ENCODE measurements around the gene PTPRT. TPM values are rescaled to one million over a fixed set of nuclear protein-coding genes. Genes with fewer than 3 reads are reported as not detected.

PTPRT gene
- total RNA-seq, 1 experiment from 2014 or later = 0.93 TPM

- Histone ChIP-seq H3K9me3 (replicated peaks) (no peaks in the 10 kb centered on the region; the same call in 1 of the 2 replicates), H3K36me3 (no peaks in the 10 kb centered on the region), H3K27me3 (no peaks in the 10 kb centered on the region), H3K4me3 (no peak overlapping the region), H3K27ac (peak overlapping the region; percentile 62), H3K4me1 (peaks cover 37% of the 10 kb centered on the region)
- peak; percentile 86 to 90 for DNase-seq
Observed at GRCh38 chr20:42744756-42745465, 444.8 kb downstream of the PTPRT start.

DNA sequence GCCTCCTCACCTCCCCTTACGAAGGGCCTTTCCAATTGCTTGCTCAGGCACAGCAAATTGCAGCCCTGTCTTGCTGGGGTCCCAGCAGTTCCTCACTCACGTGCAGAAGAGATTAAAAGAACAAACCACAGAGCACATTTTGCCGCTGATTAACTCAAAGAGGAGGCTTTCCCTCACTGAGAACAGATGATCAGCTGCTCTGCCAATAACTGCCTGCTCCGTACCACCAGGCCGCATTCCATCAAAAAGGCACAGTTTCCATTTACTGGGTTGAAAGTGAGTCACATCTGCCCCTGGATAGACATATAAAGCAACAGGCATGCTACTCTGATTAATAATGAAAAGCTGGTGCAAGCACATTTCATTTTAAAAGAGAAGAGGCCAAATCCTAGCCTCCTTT, 446.8 kb downstream of the PTPRT start:
- Histone ChIP-seq H3K4me1 (peaks cover 37% of the 10 kb centered on the region), H3K27ac (peak overlapping the region; percentile 62), H3K9me3 (replicated peaks) (no peaks in the 10 kb centered on the region; the same call in 1 of the 2 replicates), H3K27me3 (no peaks in the 10 kb centered on the region), H3K4me3 (no peak overlapping the region), H3K36me3 (no peaks in the 10 kb centered on the region)
- peak; percentile 81 to 90 for DNase-seq

- Histone ChIP-seq H3K27ac (no peak overlapping the region), H3K27me3 (no peaks in the 10 kb centered on the region), H3K4me1 (peaks cover 37% of the 10 kb centered on the region), H3K36me3 (no peaks in the 10 kb centered on the region), H3K9me3 (replicated peaks) (no peaks in the 10 kb centered on the region; the same call in 1 of the 2 replicates), H3K4me3 (no peak overlapping the region)
- DNase-seq = no peak
Observed at GRCh38 chr20:42741906-42742305, 447.8 kb downstream of the PTPRT start.

GRCh38 chr20:42740226-42740870, 449.4 kb downstream of the PTPRT start:
- Histone ChIP-seq H3K9me3 (replicated peaks) (no peaks in the 10 kb centered on the region; the same call in 1 of the 2 replicates), H3K36me3 (no peaks in the 10 kb centered on the region), H3K4me3 (no peak overlapping the region), H3K27me3 (no peaks in the 10 kb centered on the region), H3K27ac (no peak overlapping the region), H3K4me1 (peaks cover 32% of the 10 kb centered on the region)
- no peak for DNase-seq

DNA sequence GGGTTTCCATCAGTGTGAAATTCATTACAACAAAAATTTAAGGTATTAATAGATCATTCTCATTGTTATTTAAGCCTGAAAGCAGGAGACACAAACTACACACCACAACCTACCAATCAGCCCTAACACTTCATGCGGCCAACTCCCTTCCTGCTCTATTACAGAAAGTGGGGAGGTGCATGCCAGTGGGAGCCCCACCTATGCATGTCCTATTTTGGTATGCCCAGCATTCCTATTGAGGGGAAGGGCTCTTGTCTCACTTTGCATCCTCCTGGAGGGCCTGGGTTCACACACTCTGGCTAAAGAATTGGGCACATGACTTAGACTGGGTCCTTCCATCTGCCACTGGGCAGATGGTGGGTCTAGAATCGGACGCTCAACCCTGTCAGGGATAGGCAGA, 450.0 kb downstream of the PTPRT start:
- Histone ChIP-seq H3K27me3 (no peaks in the 10 kb centered on the region), H3K4me1 (peaks cover 30% of the 10 kb centered on the region), H3K4me3 (no peak overlapping the region), H3K27ac (no peak overlapping the region), H3K36me3 (no peaks in the 10 kb centered on the region), H3K9me3 (replicated peaks) (no peaks in the 10 kb centered on the region; the same call in 1 of the 2 replicates)
- DNase-seq = no peak

DNA sequence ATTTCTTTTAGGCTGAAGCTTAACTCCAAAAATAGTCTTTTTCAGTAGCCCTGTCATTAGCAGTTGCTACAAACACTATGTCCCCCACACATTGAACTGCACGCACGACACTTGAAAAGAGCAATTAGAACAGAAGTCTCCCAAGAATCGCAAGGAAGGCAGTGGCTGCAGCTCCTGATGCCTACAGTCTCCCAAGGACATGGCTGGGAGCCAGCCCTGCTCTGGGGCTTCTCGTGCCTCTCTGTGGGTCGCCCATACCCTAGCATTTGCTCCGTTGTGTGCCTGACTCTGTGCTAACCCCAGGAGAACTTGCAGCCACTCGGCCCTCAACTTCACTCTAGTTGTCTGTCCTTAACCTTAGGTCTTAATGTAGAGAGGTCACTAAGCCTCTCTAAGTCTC, 454.2 kb downstream of the PTPRT start:
- Histone ChIP-seq H3K36me3 (no peaks in the 10 kb centered on the region), H3K9me3 (replicated peaks) (no peaks in the 10 kb centered on the region), H3K4me3 (no peak overlapping the region), H3K27ac (no peak overlapping the region), H3K27me3 (no peaks in the 10 kb centered on the region), H3K4me1 (peaks cover 13% of the 10 kb centered on the region)
- DNase-seq = no peak

GRCh38 chr20:42734660-42735368, 454.9 kb downstream of the PTPRT start:
- H3K27me3 ChIP-seq = no peaks in the 10 kb centered on the region
- H3K4me3 ChIP-seq = no peak overlapping the region
- peak; percentile 51 to 78 for DNase-seq
- H3K9me3 ChIP-seq (replicated peaks) = no peaks in the 10 kb centered on the region
- H3K36me3 ChIP-seq = no peaks in the 10 kb centered on the region
- peaks cover 13% of the 10 kb centered on the region for H3K4me1 ChIP-seq
- H3K27ac ChIP-seq = no peak overlapping the region

- Histone ChIP-seq H3K4me3 (no peak overlapping the region), H3K27me3 (no peaks in the 10 kb centered on the region), H3K36me3 (no peaks in the 10 kb centered on the region), H3K4me1 (peaks cover 11% of the 10 kb centered on the region; the same call in 1 of the 2 replicates), H3K9me3 (replicated peaks) (no peaks in the 10 kb centered on the region), H3K27ac (no peak overlapping the region)
- peak in 1 of 2 experiments; percentile 43 for DNase-seq
Observed at GRCh38 chr20:42721923-42722322, 467.8 kb downstream of the PTPRT start.

DNA sequence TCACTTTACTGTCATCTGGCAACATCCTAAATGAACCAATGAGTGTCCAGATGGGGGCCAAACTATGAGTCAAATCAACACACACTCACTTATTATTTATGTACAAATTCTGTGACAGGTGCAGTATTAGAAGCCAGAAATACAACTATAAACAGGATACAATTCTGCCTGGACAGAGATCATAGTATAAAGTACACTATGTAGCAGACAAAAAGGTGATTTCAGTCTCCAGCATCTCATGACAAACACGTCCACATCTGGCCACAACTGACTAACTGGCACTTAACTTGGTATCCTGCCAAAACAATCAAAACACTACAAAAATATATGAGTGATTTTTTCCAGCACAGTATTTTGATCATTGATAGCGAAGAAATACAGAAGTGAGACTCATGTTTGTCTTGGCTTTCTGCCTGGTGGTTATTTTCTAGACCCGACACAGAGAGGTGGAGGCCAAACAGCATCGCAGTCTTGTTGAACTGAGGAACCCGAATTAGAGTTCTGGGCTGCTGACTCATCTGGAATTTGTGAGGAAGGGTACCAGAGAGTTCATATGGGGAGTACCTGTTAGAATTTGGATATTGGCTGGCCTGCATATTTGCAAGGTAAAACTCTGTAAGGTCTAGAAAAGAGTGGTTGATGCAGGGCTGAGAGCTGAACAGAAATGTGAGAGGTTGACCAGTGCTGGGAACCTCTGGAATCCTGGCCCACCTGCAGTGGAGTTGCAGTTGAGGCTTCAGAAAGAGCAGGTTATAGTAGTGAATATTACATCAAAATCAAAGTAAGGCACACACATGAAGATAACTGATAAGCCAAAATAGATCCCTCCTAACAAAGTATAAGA, 475.2 kb downstream of the PTPRT start:
- H3K4me1 ChIP-seq = no peaks in the 10 kb centered on the region; the same call in 1 of the 2 replicates
- peaks cover 3% of the 10 kb centered on the region; the same call in 1 of the 2 replicates for H3K9me3 ChIP-seq (replicated peaks)
- DNase-seq = peak in 1 of 2 experiments; percentile 34
- H3K4me3 ChIP-seq = no peak overlapping the region
- no peaks in the 10 kb centered on the region; the same call in 1 of the 2 replicates for H3K36me3 ChIP-seq
- no peaks in the 10 kb centered on the region for H3K27me3 ChIP-seq
- H3K27ac ChIP-seq = no peak overlapping the region

GRCh38 chr20:42708266-42708665, 481.4 kb downstream of the PTPRT start:
- H3K4me3 ChIP-seq = no peak overlapping the region
- no peak for DNase-seq
- no peaks in the 10 kb centered on the region for H3K4me1 ChIP-seq
- no peaks in the 10 kb centered on the region; the same call in 1 of the 2 replicates for H3K9me3 ChIP-seq (replicated peaks)
- no peaks in the 10 kb centered on the region for H3K36me3 ChIP-seq
- no peak overlapping the region for H3K27ac ChIP-seq
- no peaks in the 10 kb centered on the region for H3K27me3 ChIP-seq

GRCh38 chr20:42706759-42707158, 482.9 kb downstream of the PTPRT start:
- Histone ChIP-seq H3K9me3 (replicated peaks) (no peaks in the 10 kb centered on the region; the same call in 1 of the 2 replicates), H3K27ac (no peak overlapping the region), H3K4me3 (no peak overlapping the region), H3K36me3 (no peaks in the 10 kb centered on the region), H3K27me3 (no peaks in the 10 kb centered on the region; the same call in 1 of the 2 replicates), H3K4me1 (no peaks in the 10 kb centered on the region)
- no peak for DNase-seq

- no peaks in the 10 kb centered on the region for H3K36me3 ChIP-seq
- no peaks in the 10 kb centered on the region; the same call in 1 of the 2 replicates for H3K9me3 ChIP-seq (replicated peaks)
- peaks cover 4% of the 10 kb centered on the region; the same call in 1 of the 2 replicates for H3K27me3 ChIP-seq
- H3K4me1 ChIP-seq = no peaks in the 10 kb centered on the region
- H3K4me3 ChIP-seq = no peak overlapping the region
- no peak for DNase-seq
- H3K27ac ChIP-seq = no peak overlapping the region
Observed at GRCh38 chr20:42705550-42705949, 484.2 kb downstream of the PTPRT start.

DNA sequence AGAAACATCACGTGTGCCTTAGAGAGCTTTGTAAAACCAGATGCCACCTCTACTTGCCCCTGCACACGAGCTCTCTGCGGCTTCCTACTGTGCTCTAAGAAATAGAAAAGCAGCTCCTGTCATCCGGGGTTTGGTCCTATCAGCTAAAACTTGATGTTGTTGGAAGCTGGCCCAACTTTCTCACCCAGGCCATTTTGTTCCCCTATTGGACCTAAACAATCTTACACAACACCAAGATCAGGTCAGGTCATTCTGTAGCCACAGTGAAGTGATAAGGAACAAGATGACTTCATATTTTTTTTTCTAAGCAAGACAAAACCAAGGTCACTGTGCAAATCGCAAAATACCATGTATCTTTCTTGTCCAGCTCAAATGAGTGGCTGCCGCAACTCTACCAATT, 486.0 kb downstream of the PTPRT start:
- Histone ChIP-seq H3K4me3 (no peak overlapping the region), H3K27ac (no peak overlapping the region), H3K27me3 (peaks cover 4% of the 10 kb centered on the region; the same call in 1 of the 2 replicates), H3K4me1 (no peaks in the 10 kb centered on the region), H3K36me3 (no peaks in the 10 kb centered on the region), H3K9me3 (replicated peaks) (no peaks in the 10 kb centered on the region; the same call in 1 of the 2 replicates)
- no peak for DNase-seq

- H3K36me3 ChIP-seq = no peaks in the 10 kb centered on the region
- no peak overlapping the region for H3K27ac ChIP-seq
- no peaks in the 10 kb centered on the region; the same call in 1 of the 2 replicates for H3K9me3 ChIP-seq (replicated peaks)
- H3K27me3 ChIP-seq = peaks cover 12% of the 10 kb centered on the region; the same call in 1 of the 2 replicates
- H3K4me1 ChIP-seq = no peaks in the 10 kb centered on the region
- no peak overlapping the region for H3K4me3 ChIP-seq
- DNase-seq = peak; percentile 17 to 56
Observed at GRCh38 chr20:42701948-42702347, 487.8 kb downstream of the PTPRT start.

Measured in SJCRH30 (cell line).